ENCODE data around the gene PDXDC1.
A peak's percentile ranks its signal among the peaks of the same experiment; 100 is the strongest.
"Not testable (repeated sequence)": the region's sequence is repeated elsewhere in the genome, so short reads cannot be mapped to it uniquely, and the experiment has no call there.

The PDXDC1 gene

GRCh38 chr16:15016354-15016753, 41.5 kb downstream of the PDXDC1 start:
- DNase-seq, result peak; percentile 66 to 92

- not testable (repeated sequence) for DNase-seq
Measured at GRCh38 chr16:15016951-15017580, 42.2 kb downstream of the PDXDC1 start.

GRCh38 chr16:15021429-15021828, 46.6 kb downstream of the PDXDC1 start:
- DNase-seq, result not testable (repeated sequence)

GRCh38 chr16:15022194-15022593, 47.4 kb downstream of the PDXDC1 start:
- DNase-seq, result peak; percentile 26 to 62

GRCh38 chr16:15023381-15024077, 48.7 kb downstream of the PDXDC1 start:
- DNase-seq, result peak; percentile 83 to 96

GRCh38 chr16:15024858-15025199, 50.0 kb downstream of the PDXDC1 start:
- not testable (repeated sequence) for DNase-seq

GRCh38 chr16:15025234-15025951, 50.6 kb downstream of the PDXDC1 start:
- peak; percentile 14 to 37 for DNase-seq

GRCh38 chr16:15027051-15027450, 52.2 kb downstream of the PDXDC1 start:
- not testable (repeated sequence) for DNase-seq

- not testable (repeated sequence) for DNase-seq
Measured at GRCh38 chr16:15027503-15028344, 52.9 kb downstream of the PDXDC1 start.

GRCh38 chr16:15028345-15028715, 53.5 kb downstream of the PDXDC1 start:
- not testable (repeated sequence) for DNase-seq

GRCh38 chr16:15028801-15029698, 54.2 kb downstream of the PDXDC1 start:
- not testable (repeated sequence) for DNase-seq

- not testable (repeated sequence) for DNase-seq
Measured at GRCh38 chr16:15029749-15030148, 54.9 kb downstream of the PDXDC1 start.

GRCh38 chr16:15031179-15031578, 56.4 kb downstream of the PDXDC1 start:
- DNase-seq, result peak; percentile 72 to 79

GRCh38 chr16:15031586-15031985, 56.8 kb downstream of the PDXDC1 start:
- DNase-seq, result peak in 1 of 2 donors; percentile 36

- DNase-seq, result no peak
Measured at GRCh38 chr16:15032547-15033308, 57.9 kb downstream of the PDXDC1 start.

GRCh38 chr16:15033309-15033707, 58.5 kb downstream of the PDXDC1 start:
- no peak for DNase-seq

GRCh38 chr16:15034266-15035162, 59.7 kb downstream of the PDXDC1 start:
- peak; percentile 16 to 73 for DNase-seq

GRCh38 chr16:15035163-15035729, 60.4 kb downstream of the PDXDC1 start:
- DNase-seq, result no peak

GRCh38 chr16:15037003-15037402, 62.2 kb downstream of the PDXDC1 start:
- no peak for DNase-seq
